Activated naive CD4-positive, alpha-beta T cell treated with Interleukin-2 at 50 U/mL for 16 hours (primary cell): Measurements from ENCODE around the gene ATP10B.
"Not testable (repeated sequence)": the region's sequence is repeated elsewhere in the genome, so short reads cannot be mapped to it uniquely, and the experiment has no call there.

ENCODE experiments used
- DNase-seq: peaks from one replicate; pipeline ENCODE4 v3.0.0-alpha.2; 2020

ATP10B gene, protein sequence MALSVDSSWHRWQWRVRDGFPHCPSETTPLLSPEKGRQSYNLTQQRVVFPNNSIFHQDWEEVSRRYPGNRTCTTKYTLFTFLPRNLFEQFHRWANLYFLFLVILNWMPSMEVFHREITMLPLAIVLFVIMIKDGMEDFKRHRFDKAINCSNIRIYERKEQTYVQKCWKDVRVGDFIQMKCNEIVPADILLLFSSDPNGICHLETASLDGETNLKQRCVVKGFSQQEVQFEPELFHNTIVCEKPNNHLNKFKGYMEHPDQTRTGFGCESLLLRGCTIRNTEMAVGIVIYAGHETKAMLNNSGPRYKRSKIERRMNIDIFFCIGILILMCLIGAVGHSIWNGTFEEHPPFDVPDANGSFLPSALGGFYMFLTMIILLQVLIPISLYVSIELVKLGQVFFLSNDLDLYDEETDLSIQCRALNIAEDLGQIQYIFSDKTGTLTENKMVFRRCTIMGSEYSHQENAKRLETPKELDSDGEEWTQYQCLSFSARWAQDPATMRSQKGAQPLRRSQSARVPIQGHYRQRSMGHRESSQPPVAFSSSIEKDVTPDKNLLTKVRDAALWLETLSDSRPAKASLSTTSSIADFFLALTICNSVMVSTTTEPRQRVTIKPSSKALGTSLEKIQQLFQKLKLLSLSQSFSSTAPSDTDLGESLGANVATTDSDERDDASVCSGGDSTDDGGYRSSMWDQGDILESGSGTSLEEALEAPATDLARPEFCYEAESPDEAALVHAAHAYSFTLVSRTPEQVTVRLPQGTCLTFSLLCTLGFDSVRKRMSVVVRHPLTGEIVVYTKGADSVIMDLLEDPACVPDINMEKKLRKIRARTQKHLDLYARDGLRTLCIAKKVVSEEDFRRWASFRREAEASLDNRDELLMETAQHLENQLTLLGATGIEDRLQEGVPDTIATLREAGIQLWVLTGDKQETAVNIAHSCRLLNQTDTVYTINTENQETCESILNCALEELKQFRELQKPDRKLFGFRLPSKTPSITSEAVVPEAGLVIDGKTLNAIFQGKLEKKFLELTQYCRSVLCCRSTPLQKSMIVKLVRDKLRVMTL (N-terminal part only)

DNA sequence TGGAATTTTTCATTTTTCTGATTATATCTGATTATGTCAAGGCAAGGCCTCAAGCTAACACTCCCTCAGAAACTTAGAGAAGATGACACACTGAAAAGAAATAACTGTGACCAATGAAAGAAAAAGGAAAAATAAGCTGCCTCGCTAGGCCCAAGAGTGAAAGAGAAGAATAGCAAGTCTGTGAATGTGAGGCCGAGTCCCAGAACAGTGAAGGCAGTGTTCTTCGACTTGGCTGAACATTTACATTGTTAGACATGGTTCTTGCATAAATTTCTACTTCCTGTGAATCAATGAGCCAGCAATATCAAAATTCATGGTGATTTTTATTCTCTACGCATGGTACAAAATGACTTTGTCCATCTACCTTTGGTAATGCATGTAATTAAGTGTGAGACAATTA, at the start of gene ATP10B:
ATP10B (minus strand) TSS at position 163 of the 400 bp plus-strand sequence. CDS start 164,137 bp downstream, outside the sequence.
- no peak for DNase-seq

DNA sequence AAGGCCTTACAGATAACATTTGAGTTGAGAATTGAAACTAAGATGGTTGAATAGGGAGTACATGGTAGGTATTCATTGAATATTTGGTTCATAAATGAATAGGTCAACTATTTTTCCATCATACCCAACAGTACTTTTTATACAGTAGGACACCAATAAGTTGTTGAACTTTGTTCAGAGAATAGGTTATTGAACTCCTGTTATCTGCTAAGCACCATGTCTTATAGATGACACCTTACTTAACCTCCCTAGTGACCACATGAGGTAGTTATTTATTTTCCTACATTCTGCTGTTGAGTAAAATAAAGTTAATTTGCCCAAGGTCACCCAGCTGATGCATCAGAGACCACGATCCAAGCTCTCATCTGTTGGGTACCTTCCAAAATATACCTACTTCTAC, 49.6 kb upstream of the ATP10B start:
- DNase-seq = no peak

DNA sequence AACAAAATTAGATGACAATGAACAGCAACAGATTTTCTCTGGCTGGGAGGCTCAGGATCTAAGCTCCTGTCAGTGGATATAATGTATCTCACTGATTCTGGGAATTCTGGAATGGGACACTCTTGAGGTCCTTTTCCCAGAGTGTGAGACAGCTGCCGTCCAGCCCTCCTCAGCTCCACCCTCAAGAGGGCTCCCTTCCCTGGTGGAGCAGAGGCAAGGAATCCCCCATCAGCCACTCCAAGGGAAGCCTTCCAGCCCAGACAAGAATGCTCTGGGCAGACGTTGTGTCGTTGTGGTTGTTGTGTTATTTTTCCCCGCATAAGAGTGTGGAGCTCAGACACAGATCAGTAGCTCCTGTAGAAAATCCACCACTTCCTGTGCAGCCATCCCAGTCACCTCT, 47.7 kb upstream of the ATP10B start:
- no peak for DNase-seq

DNA sequence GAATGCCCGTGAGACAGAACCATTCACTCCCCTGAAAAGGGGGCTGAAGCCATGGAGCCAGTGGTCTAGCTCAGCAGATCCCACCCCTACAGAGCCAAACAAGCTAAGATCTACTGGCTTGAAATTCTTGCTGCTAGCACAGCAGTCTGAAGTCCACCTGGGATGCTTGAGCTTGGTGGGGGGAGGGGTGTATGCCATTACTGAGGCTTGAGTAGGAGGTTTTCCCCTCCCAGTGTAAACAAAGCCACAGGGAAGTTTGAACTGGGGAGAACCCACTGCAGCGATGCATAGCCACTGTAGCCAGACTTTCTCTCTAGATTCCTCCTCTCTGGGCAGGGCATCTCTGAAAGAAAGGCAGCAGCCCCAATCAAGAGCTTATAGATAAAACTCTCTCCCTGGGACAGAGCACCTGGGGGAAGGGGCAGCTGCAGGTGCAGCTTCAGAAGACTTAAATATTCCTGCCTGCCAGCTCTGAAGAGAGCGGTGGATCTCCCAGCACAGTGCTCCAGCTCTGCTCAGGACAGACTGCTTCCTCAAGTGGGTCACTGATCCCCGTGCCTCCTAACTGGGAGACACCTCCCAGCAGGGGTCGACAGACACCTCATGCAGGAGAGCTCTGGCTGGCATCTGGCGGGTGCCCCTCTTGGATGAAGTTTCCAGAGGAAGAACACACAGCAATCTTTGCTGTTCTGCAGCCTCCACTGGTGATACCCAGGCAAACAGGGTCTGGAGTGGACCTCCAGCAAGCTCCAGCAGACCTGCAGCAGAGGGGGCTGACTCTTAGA, 41.4 kb upstream of the ATP10B start:
- not testable (repeated sequence) for DNase-seq

DNA sequence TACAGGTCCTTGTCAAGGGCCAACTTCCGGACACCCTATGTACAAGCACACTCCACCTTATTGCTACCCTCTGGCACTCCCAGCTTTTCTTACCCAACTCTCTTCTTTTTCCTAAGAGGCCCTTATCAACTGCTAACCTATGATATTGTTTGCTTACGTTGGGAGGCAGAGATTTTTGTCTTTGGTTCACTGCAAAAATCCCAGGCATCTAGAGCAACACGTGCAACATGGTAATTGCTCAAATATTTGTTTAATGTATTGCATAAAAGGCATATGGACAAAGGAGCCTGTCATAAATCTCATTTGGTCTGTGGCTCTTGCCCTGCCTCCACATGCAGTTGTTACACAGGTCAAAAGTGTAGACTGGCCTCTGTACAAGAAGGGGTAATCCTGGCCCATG, 35.8 kb upstream of the ATP10B start:
- DNase-seq = no peak

DNA sequence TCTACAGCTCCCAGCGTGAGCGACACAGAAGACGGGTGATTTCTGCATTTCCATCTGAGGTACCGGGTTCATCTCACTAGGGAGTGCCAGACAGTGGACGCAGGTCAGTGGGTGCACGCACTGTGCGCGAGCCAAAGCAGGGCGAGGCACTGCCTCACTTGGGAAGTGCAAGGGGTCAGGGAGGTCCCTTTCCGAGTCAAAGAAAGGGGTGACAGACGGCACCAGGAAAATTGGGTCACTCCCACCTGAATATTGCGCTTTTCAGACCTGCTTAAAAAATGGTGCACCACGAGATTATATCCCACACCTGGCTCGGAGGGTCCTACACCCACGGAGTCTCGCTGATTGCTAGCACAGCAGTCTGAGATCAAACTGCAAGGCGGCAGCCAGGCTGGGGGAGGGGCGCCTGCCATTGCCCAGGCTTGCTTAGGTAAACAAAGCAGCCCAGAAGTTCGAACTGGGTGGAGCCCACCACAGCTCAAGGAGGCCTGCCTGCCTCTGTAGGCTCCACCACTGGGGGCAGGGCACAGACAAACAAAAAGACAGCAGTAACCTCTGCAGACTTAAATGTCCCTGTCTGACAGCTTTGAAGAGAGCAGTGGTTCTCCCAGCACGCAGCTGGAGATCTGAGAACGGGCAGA, 21.7 kb upstream of the ATP10B start:
- DNase-seq = not testable (repeated sequence)

DNA sequence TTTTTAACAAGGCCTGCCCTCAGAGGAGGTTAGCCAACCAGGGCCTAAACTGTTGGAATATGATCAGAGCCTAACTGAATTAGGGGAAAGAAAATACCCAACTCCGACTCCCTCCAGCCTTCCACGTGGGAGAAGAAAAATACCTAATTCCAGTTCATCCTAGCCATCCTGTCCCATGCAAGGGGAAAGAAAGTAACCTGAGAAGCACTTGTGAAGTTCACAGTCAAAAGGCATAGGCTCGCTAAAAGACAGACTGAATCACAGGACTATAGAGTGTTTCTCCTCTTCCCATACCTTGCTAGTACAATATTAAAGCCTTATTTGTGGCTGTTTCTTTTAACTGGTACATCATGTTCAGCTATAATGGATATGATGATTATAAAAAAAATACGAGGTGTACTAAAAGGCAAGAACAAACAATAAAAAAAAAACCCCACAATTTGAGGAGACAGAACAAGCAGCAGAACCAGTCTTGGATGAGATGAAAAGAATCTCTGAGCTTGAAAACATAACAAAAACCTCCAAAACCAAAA, 18.0 kb upstream of the ATP10B start:
- DNase-seq = no peak

DNA sequence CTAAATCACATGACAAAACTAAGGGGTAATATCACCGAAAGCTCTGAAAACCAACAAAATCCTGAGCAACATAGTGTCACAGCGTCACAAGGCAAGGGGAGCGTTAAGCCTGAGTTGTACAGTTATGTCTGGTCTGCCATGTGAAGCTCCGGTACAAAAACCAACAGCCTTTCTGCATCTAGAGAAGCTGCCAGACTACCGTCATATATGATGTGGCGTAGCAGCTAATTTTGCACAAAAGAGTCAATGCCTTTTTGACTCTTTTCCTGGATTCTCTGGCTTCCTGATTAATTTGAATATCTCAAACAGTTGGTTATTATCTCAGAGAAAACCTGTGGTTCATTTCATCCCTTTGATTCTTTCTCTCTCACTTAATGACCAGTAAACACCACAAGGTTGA, 16.0 kb upstream of the ATP10B start:
- no peak for DNase-seq

DNA sequence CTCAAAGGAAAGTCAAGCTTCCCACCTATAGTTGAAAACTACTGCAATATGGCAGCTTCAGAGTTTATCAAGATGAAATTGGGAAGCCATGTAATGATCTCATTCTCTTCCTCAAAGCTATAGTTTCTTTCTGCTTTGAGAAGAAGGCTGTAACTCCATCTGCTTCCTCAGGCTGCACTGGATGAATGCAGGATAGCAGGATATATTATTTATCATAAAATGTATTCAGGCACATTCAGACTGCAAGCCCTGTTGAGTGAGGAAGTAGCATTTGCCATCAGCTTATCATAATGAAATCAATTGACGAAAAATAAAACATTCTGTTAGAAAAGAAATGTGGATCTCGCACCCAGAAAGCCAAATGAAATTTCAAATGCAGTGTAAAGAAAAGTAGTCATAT, 560 bp downstream of the ATP10B start:
- no peak for DNase-seq

DNA sequence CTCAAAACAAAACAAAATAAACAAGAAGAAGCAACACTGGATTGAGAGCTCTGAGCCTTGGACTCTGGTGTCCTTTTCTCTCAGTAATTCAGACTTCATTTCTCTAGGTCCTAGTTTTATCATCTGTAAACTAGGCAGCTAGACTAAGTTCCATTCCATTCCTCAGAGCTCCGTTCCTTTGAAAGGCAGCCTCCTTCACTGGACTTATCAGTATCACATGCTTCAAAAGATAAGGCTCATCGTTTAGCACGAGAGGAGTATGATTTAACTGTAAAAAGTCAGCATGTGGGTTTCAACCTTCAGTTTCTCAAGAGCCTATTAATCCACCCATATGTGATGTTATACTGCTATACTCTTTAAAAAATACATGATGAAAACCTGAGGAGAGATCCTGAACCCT, 1.6 kb downstream of the ATP10B start:
- no peak for DNase-seq

DNA sequence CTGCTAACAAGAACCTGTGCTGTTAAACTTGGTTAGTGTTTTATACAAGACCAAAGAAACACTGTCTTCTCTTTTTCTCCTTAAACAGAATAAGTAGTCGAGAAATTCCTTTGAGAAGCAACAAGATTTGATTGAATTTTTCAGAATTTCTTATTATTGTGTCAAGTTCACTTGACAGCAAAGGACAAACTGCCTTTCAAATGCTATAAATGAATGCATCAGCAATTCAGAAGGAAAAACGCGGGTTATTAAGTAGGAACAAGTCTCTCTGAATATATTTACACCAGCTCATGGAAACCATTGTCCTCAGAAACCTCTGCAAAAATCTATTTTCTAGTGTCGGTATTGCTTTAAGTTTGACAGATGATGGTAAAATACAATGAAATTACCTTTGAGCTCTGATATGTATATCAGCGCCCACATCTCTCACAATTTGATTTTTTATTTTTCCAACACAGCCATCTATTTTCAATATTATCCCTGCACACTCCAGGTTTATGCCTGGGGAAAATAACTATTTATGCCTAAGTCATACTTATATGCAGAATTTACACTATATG, 4.4 kb downstream of the ATP10B start:
- no peak for DNase-seq

DNA sequence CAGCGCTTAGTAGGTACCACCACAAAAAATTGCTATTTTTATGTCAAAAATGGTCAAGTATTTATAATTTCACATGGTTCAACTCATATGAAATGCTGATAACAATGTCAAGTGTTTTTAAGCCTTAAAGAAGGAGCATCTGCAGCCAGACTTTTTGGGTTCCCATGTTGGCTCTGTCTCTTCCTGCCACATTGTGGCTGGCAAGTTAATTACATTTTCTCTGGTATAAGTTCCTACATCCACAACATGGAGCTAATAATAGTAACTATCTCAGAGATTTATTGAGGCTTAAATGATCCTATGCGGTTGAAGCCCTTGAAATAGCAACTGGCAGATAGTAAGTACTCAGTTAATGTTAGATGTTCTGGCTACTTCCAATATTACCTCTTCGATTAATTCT, 5.4 kb downstream of the ATP10B start:
- no peak for DNase-seq

DNA sequence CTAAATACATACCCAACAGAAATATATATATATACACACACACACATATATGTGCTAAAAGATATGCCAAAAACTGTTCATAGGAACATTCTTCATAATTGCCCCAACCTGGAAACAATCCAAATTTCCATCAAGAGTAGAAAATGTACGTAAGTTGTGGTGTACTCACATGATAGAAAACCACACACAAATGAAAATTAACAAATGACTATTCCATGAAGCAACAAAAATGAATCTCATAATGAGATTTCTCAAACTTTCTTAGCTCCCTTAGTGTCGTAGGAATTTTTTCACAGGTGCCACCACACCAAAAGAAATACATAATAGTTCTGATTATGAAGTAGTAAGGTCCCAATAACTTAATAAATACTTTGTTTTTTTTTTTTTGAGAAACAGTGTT, 7.8 kb downstream of the ATP10B start:
- no peak for DNase-seq

DNA sequence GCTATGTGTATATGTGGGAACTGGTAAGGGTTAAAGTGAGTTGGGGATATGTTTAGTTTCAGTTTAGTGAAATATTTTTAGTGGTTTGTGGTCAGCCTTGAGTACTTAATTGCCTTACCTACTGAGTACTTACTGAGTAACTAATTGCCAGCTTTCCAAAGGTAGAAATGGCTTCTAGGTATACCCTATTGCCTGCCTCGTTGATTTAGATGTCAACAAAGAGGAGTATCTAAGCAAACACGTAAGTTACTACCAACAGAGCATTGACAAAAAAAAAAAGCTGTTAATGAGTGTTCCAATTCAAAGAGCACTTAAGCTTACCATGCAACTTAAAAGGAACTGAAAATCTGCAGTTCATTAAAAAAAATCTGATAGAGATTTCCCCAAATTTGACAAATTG, 8.8 kb downstream of the ATP10B start:
- no peak for DNase-seq

DNA sequence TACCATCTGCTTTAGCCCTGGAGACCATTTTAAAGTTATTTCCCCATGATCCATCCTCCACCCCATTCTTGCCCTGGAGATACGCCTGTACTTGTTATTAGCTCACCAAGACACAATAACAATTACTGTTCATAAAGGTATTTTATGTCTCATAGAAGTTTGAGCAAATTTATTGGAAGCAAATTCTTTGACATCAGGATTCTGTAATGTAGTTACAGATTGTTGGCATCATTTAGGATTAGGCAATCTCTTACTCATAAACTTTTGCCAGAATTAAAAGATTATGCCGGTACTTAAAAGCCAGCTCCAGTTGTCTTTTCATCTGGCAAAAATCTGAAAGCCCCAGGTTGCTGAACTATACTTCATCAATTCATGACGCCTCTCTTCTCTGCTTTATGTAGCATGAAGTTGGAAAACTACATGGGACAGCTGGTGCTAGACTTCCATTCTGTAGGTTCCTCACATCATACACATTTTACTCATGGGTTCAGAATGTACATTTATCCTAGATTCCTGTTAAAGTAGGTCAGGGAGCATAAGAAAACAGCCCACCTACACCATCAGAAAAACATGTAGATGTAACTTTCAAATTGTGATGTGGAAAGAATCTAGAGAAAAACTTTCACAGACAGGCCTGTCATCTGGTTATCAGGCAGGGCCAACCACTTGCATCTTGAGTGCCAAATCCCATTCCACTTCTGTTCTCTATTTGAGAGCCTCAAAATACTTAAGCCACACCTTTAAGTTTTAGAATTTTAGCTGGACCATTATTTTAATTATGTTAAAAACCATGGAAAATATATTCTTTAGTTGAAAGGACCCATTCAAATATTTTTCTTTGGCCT, 14.0 kb downstream of the ATP10B start:
- DNase-seq = no peak

DNA sequence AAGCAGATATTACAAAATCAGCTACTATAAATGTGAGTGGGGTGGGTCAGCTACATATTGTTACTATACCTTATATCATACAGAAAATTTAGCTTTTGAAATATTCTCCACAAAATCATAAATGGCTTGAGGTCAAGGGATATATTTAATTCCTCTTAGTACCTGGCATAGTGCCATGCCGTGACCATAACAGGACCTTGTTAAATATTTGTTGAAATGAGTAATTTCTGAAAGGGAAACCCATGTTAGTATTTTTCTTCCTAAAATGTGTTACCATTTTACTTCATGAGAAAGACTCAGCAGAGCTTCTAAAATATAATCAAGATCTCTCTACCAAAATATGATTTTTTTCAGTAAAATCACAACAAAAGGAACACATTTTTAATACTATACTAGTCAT, 14.8 kb downstream of the ATP10B start:
- no peak for DNase-seq

DNA sequence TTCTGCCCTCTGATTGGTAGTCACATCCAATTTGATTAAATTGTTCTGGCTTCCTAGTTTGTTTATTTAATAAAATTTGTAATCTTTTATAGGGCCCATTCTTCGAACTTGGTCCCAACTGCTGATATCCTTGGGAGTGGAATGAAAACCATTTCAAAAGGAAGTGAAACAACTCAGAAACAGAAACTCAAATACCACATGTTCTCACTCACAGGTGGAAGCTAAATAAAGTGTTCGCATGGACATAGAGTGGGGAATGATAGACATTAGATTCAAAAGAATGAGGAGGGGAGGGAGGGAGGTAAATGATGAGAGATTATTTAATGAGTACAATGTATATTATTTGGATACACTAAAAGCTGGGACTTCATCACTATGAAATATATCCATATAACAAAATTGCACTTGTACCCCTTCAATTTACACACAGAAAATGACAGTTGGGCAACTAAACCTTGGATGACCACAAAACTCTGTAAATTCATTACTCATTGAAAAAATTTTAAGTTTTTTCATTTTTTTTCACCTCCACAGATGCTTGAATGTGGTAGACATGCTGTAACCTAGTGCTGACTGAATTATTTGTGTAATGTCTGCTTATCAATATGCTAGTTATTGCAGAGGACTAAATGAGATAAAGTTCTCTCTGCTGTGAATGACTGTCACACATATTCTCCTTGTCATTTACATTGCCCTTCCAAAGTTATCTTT, 16.0 kb downstream of the ATP10B start:
- DNase-seq = no peak

DNA sequence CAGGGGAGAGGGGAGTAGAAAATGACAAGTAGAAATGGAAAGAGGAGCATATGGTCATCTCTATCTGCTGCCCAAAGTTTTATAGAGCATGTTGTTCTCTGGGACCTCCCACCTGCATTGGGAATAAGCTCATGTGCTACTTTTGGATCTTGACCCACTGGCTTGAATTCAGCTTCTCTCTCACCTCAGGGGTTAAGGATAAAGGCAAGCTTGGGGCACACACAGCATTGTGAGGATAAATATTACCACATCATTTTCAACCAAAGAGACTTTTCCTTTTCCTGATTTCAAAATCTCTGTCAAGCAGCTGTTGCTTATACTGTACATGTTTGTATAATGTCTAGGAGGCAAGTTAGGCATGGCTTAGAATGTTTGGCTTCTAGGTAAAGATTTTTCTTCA, 16.6 kb downstream of the ATP10B start:
- DNase-seq = no peak

DNA sequence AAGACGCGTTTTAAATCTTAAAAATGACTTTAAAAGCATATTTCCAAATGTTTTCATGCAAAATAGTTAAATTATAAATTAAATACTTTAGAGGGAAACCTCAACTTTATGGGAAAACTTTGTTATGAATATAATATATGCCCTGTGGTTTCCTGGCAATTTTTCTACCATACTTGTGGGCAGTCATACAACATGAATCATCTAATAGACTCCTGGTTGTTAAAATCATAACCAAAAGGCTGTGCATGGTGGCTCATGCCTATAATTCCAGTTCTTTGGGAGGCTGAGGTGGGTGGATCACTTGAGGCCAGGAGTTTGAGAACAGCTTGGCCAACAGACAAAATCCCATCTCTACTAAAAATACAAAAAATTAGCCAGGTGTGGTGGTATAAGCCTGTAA, 18.2 kb downstream of the ATP10B start:
- no peak for DNase-seq

DNA sequence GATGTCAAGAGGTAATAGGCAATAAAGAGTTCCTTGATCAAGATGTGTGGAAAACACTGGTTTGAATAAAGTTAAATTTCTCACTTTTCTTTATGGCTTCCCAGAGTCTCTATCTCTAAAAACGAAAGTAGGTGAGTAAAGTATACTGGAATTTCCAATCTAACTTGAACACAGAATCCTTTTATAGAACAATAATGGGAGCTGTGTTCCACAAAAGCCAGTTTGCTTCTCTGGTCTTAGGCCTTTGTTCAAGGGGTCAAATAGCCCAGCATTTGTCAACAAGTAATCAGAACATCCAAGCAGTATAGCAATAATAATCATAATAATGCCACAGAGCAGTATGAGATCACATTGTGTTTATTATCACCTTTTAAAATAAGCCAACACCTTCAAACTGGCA, 20.2 kb downstream of the ATP10B start:
- no peak for DNase-seq
